K562 (cell line): Measurements from ENCODE around the gene KRT5.

Experiments
- CEBPB ChIP-seq: fragments of 450-650 bp; IDR thresholded peaks from 2 replicates; pipeline ENCODE4 v1.6.1; 2016; ENCODE audit warnings: missing genetic modification characterization, missing compliant biosample characterization
- NFIC ChIP-seq: fragments of 450-650 bp; IDR thresholded peaks from 2 replicates; pipeline ENCODE4 v1.6.1; 2017; ENCODE audit warnings: mild to moderate bottlenecking, inconsistent platforms

GRCh38 chr12:52566847-52567291, 46.7 kb upstream of the KRT5 start:
- TF ChIP-seq CEBPB (no peak), NFIC (no peak)
